NT2/D1 (cell line): ENCODE results near the gene MRLN.

Experiments used
- DNase-seq: peaks from one replicate; pipeline ENCODE4 v3.0.0-alpha.2; 2011; ENCODE audit warnings: low read depth, low spot score
- H3K27me3 ChIP-seq: 2 replicates; pipeline ENCODE4 v1.6.0; 2011; ENCODE audit warnings: mild to moderate bottlenecking; ENCODE audit not compliant: insufficient read length, insufficient read depth
- H3K36me3 ChIP-seq: 2 replicates; pipeline ENCODE4 v1.6.1; 2011; ENCODE audit warnings: mild to moderate bottlenecking, low read length, mixed read lengths; ENCODE audit not compliant: insufficient read depth, insufficient read length
- H3K4me1 ChIP-seq: 2 replicates; pipeline ENCODE4 v1.5.1; 2011; ENCODE audit not compliant: insufficient read depth, insufficient read length
- H3K4me3 ChIP-seq: 2 replicates; pipeline ENCODE4 v1.5.1; 2011; ENCODE audit warnings: low read depth; ENCODE audit not compliant: insufficient read length
- H3K9ac ChIP-seq: 2 replicates; pipeline ENCODE4 v1.6.0; 2011; ENCODE audit warnings: low read depth; ENCODE audit not compliant: insufficient read length
- H3K9me3 ChIP-seq: 2 replicates; pipeline ENCODE4 v1.5.1; 2011; ENCODE audit warnings: mild to moderate bottlenecking, low read length; ENCODE audit not compliant: insufficient read depth
- SUZ12 ChIP-seq: IDR thresholded peaks from 2 replicates; pipeline ENCODE4 v1.6.1; 2011; ENCODE audit not compliant: insufficient read length, insufficient read depth; ENCODE audit errors: extremely low read depth
- YY1 ChIP-seq: IDR thresholded peaks from 2 replicates; pipeline ENCODE4 v1.6.1; 2011; ENCODE audit not compliant: insufficient read length, insufficient read depth
- ZNF274 ChIP-seq: IDR thresholded peaks from 2 replicates; pipeline ENCODE4 v1.6.1; 2011; ENCODE audit warnings: mild to moderate bottlenecking, low read depth, low read length

MRLN gene

GRCh38 chr10:59724098-59724938, 28.9 kb downstream of the MRLN start:
- no peak for DNase-seq
- TF ChIP-seq SUZ12 (no peak), YY1 (no peak), ZNF274 (no peak)
- no peak overlapping the region for H3K4me3 ChIP-seq

GRCh38 chr10:59720377-59720776, 32.9 kb downstream of the MRLN start:
- no peak for DNase-seq
- TF ChIP-seq ZNF274: no peak
- no peak for TF ChIP-seq YY1
- TF ChIP-seq SUZ12: no peak
- H3K9ac ChIP-seq: no peak overlapping the region

More at GRCh38 chr10:59724098-59724938, 28.9 kb downstream of the MRLN start:
- no peaks in the 10 kb centered on the region for H3K4me1 ChIP-seq
- H3K36me3 ChIP-seq: no peaks in the 10 kb centered on the region
- no peaks in the 10 kb centered on the region for H3K9me3 ChIP-seq
- no peaks in the 10 kb centered on the region for H3K27me3 ChIP-seq
- no peak overlapping the region for H3K9ac ChIP-seq

GRCh38 chr10:59719374-59719773, 33.9 kb downstream of the MRLN start:
- no peak for DNase-seq

More at GRCh38 chr10:59720377-59720776, 32.9 kb downstream of the MRLN start:
- Histone ChIP-seq H3K36me3 (no peaks in the 10 kb centered on the region), H3K27me3 (no peaks in the 10 kb centered on the region), H3K9me3 (no peaks in the 10 kb centered on the region), H3K4me1 (no peaks in the 10 kb centered on the region), H3K4me3 (no peak overlapping the region)

GRCh38 chr10:59718257-59718656, 35.0 kb downstream of the MRLN start:
- no peaks in the 10 kb centered on the region for H3K9me3 ChIP-seq
- no peaks in the 10 kb centered on the region for H3K36me3 ChIP-seq
- H3K27me3 ChIP-seq: no peaks in the 10 kb centered on the region
- no peak for TF ChIP-seq SUZ12
- no peak for TF ChIP-seq ZNF274
- no peak for TF ChIP-seq YY1
- no peak overlapping the region for H3K9ac ChIP-seq
- DNase-seq: no peak
- H3K4me3 ChIP-seq: no peak overlapping the region
- H3K4me1 ChIP-seq: no peaks in the 10 kb centered on the region

More at GRCh38 chr10:59719374-59719773, 33.9 kb downstream of the MRLN start:
- Histone ChIP-seq H3K4me1 (no peaks in the 10 kb centered on the region), H3K27me3 (no peaks in the 10 kb centered on the region), H3K9ac (no peak overlapping the region), H3K4me3 (no peak overlapping the region), H3K9me3 (no peaks in the 10 kb centered on the region), H3K36me3 (no peaks in the 10 kb centered on the region)
- TF ChIP-seq SUZ12: no peak
- TF ChIP-seq YY1: no peak
- TF ChIP-seq ZNF274: no peak

GRCh38 chr10:59713196-59713821, 39.9 kb downstream of the MRLN start:
- no peak for DNase-seq
- Histone ChIP-seq H3K27me3 (peaks cover 13% of the 10 kb centered on the region), H3K4me3 (no peak overlapping the region), H3K9me3 (no peaks in the 10 kb centered on the region), H3K9ac (no peak overlapping the region), H3K36me3 (no peaks in the 10 kb centered on the region), H3K4me1 (no peaks in the 10 kb centered on the region)
- TF ChIP-seq YY1 (no peak), ZNF274 (no peak), SUZ12 (no peak)

- TF ChIP-seq SUZ12 (no peak), ZNF274 (no peak), YY1 (no peak)
- DNase-seq: no peak
- Histone ChIP-seq H3K4me1 (no peaks in the 10 kb centered on the region), H3K9me3 (no peaks in the 10 kb centered on the region), H3K9ac (no peak overlapping the region), H3K36me3 (no peaks in the 10 kb centered on the region), H3K4me3 (no peak overlapping the region), H3K27me3 (peaks cover 21% of the 10 kb centered on the region)
Observed at GRCh38 chr10:59711871-59712494, 41.3 kb downstream of the MRLN start.

GRCh38 chr10:59709395-59710125, 43.7 kb downstream of the MRLN start, which contains the start of gene SLC16A9:
SLC16A9 (minus strand) TSS chr10:59709850; CDS start chr10:59684291, 25,559 bp downstream.
- TF ChIP-seq SUZ12 (no peak), ZNF274 (no peak)
- H3K4me1 ChIP-seq: no peaks in the 10 kb centered on the region
- peaks cover 21% of the 10 kb centered on the region for H3K27me3 ChIP-seq
- H3K9me3 ChIP-seq: no peaks in the 10 kb centered on the region
- H3K4me3 ChIP-seq: peak within 1 kb of the TSS; percentile 57
- H3K36me3 ChIP-seq: no peaks in the 10 kb centered on the region
- H3K9ac ChIP-seq: peak within 1 kb of the TSS; percentile 72
- DNase-seq: no peak
